Tibial nerve (tissue), 4 donors: ENCODE data around the gene PHKG1.
"Not testable (repeated sequence)": the region's sequence is repeated elsewhere in the genome, so short reads cannot be mapped to it uniquely, and the experiment has no call there.

Experiments
- CTCF ChIP-seq, 5 experiments: fragments of 200-600 bp in 3 of 5; fragments of 450-650 bp in 2 of 5; sonication (generic) in 3 of 5; IDR thresholded peaks; one replicate each; pipeline ENCODE4 v1.5.1; 2016 to 2019; ENCODE audit warnings: antibody characterized with exemption in 5 of 5, mild to moderate bottlenecking in 3 of 5, moderate library complexity in 2 of 5
- EP300 ChIP-seq, 2 donors: sonication (generic); formaldehyde crosslinking; IDR thresholded peaks; one replicate each; pipeline ENCODE4 v1.6.1; 2017; ENCODE audit warnings: antibody characterized with exemption in 2 of 2, mild to moderate bottlenecking in 1 of 2
- POLR2A ChIP-seq, 2 donors: fragments of 450-650 bp; IDR thresholded peaks; one replicate each; pipeline ENCODE4 v1.6.1; 2017; ENCODE audit warnings: antibody characterized with exemption in 2 of 2, mild to moderate bottlenecking in 2 of 2, moderate library complexity in 2 of 2

- not testable (repeated sequence) for TF ChIP-seq CTCF, POLR2A, EP300 (IDR thresholded peaks at IDR 0.05)
These were observed 60.2 kb downstream of the PHKG1 start for GRCh38 chr7:56032578-56032977.
